ENCODE measurements around the gene PSMB11. TPM values are rescaled to one million over a fixed set of nuclear protein-coding genes. Genes with fewer than 3 reads are reported as not detected.

Gene PSMB11
- total and polyA plus RNA-seq, 10 donors = 0.03 TPM; not detected in 9

DNA sequence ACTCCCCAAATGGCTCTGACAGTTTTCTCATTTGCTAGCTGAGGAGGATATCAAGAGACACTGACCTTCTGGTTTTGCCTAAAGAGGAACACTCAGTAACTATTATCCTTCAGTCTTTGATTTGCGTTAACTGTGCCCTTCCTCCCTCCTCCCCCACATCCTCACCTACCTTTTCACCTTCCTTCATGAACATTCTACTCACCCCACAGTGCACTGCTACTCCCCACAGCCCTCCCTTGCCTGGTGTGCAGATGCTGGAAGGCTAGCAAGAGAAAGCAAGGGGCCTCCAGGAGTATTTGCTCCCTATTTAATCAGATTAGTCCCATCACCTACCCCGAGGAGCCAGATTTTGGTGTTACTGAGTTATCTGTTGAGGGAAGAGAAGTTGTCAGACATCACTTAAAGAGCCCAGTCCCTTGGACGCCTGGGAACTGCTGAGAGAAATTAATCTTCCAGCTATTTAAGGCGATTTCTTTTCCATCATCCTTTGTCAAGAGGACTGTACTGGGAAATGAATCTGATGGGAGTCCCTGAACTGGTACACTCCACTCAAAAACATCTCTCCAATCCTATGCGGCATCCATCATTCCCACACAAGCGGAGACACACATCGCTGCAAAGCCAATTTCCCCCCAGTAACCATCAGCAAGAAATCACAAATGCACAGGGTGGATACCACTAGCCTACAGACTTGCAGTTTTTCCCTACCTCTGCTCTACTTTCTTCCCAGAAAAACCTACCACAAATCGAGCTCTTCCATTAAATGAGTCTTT, 18.8 kb upstream of the PSMB11 start:
- TF ChIP-seq CTCF (IDR thresholded peaks at IDR 0.05 in 8 of 11, conservative IDR thresholded peaks at IDR 0.05 in 3 of 11) (no peak), POLR2AphosphoS5 (IDR thresholded peaks at IDR 0.05) (no peak), POLR2A (IDR thresholded peaks at IDR 0.05) (no peak)
- no peak for DNase-seq
- H3K4me3 ChIP-seq = no peak overlapping the region
- intact Hi-C loops (cut with DNase I; ENCODE audit: low total_unique reads) = no loop called here
- peak overlapping the region in 2 of 8 donors; percentile 10 to 13 for H3K27ac ChIP-seq
- H3K27me3 ChIP-seq (replicated peaks in 1 of 7) = no peaks in the 10 kb centered on the region
- H3K36me3 ChIP-seq = peaks cover 0 to 64% (median 22%) of the 10 kb centered on the region in 6 donors
- no peaks in the 10 kb centered on the region for H3K9me3 ChIP-seq
- H3K4me1 ChIP-seq = peaks cover 0 to 39% (median 12%) of the 10 kb centered on the region in 6 donors
- WGBS, 5 donors = 76 to 86% (median 82%) methylated on average over 8 of the region's 8 CpGs

- intact Hi-C loops (cut with DNase I; ENCODE audit: low total_unique reads) = no loop called here
- H3K27me3 ChIP-seq (replicated peaks in 1 of 7) = no peaks in the 10 kb centered on the region
- H3K4me3 ChIP-seq = no peak overlapping the region
- WGBS, 5 donors = 84 to 98% (median 93%) methylated on average over 2 of the region's 2 CpGs
- DNase-seq = no peak
- H3K9me3 ChIP-seq = no peaks in the 10 kb centered on the region
- no peak overlapping the region for H3K27ac ChIP-seq
- peaks cover 0 to 45% (median 17%) of the 10 kb centered on the region in 6 donors for H3K4me1 ChIP-seq
- TF ChIP-seq CTCF (IDR thresholded peaks at IDR 0.05 in 8 of 11, conservative IDR thresholded peaks at IDR 0.05 in 3 of 11) = no peak
- TF ChIP-seq POLR2A (IDR thresholded peaks at IDR 0.05) = no peak
- peaks cover 0 to 69% (median 26%) of the 10 kb centered on the region in 6 donors for H3K36me3 ChIP-seq
Observed at GRCh38 chr14:23023795-23024152, 18.2 kb upstream of the PSMB11 start.

- peaks cover 0 to 78% (median 33%) of the 10 kb centered on the region in 6 donors for H3K36me3 ChIP-seq
- no peak for DNase-seq
- no peak overlapping the region for H3K4me3 ChIP-seq
- H3K4me1 ChIP-seq = peaks cover 0 to 53% (median 24%) of the 10 kb centered on the region in 6 donors
- no peaks in the 10 kb centered on the region for H3K27me3 ChIP-seq (replicated peaks in 1 of 7)
- 76 to 93% (median 88%) methylated on average over 7 of the region's 7 CpGs for WGBS, 5 donors
- TF ChIP-seq POLR2AphosphoS5 (IDR thresholded peaks at IDR 0.05) (no peak), CTCF (IDR thresholded peaks at IDR 0.05 in 8 of 11, conservative IDR thresholded peaks at IDR 0.05 in 3 of 11) (no peak), POLR2A (IDR thresholded peaks at IDR 0.05) (no peak)
- no peak overlapping the region for H3K27ac ChIP-seq
- no peaks in the 10 kb centered on the region for H3K9me3 ChIP-seq
- intact Hi-C loops (cut with DNase I; ENCODE audit: low total_unique reads) = no loop called here
Observed at GRCh38 chr14:23024612-23025075, 17.4 kb upstream of the PSMB11 start.

DNA sequence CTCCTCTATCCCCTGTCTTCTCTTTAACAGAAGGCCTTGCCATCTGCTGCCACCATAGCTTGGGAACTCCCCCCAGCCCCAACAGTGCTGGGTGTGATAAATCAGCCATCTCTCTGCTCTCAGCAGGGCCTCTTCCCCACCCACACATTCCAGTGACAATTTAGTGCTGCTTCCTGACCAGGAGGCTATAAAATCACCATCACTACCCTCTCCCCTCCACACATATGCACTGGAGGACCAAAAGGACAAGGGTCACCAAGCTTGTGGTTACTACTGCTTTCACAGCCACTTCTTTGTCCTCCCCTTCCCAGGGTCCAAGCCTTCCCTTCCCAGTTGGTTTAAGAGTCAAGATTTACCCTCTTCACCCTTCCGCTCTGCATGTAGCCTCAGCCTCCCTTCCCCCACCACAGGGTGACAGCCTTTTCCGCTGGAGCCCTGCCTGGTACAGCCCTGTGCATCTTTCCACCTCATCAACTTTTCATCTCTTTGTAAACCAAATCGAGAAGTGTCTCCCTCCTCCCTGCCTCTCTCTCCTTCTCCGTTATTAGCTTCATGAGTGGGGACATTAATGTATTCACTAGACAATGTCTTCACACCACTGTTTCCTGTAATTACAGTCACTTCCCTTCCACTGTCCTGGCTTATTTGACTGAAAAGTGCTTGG, 16.7 kb upstream of the PSMB11 start:
- intact Hi-C loops (cut with DNase I; ENCODE audit: low total_unique reads) = no loop called here
- Histone ChIP-seq H3K4me1 (peaks cover 0 to 55% (median 24%) of the 10 kb centered on the region in 6 donors), H3K9me3 (no peaks in the 10 kb centered on the region), H3K36me3 (peaks cover 0 to 84% (median 35%) of the 10 kb centered on the region in 6 donors), H3K27me3 (replicated peaks in 1 of 7) (no peaks in the 10 kb centered on the region), H3K4me3 (no peak overlapping the region), H3K27ac (peak overlapping the region in 3 of 8 donors; percentile 3 to 37 (median 35))
- TF ChIP-seq POLR2AphosphoS5 (IDR thresholded peaks at IDR 0.05) = peak in 1 of 3 donors; percentile 12
- no peak for TF ChIP-seq POLR2A (IDR thresholded peaks at IDR 0.05)
- DNase-seq = no peak
- WGBS, 5 donors = 62 to 67% (median 62%) methylated on average over 4 of the region's 4 CpGs

All from spleen (tissue), 11 donors.